ENCODE results near the gene OPA1.

GRCh38 chr3:193546129-193546528, 46.9 kb upstream of the OPA1 start:
- TF ChIP-seq CTCF (conservative IDR thresholded peaks at IDR 0.05; ENCODE audit: low read depth, low read length), result no peak
- no peak for TF ChIP-seq EZH2 (IDR thresholded peaks at IDR 0.05; ENCODE audit: borderline replicate concordance, low read depth, low read length, poor library complexity, severe bottlenecking)

All from A673 (cell line).